K562 (cell line): ENCODE measurements around the gene ARHGEF38. TPM values are rescaled to one million over a fixed set of nuclear protein-coding genes. Genes with fewer than 3 reads are reported as not detected.

Source experiments
- ATAC-seq: fragments of 200-7000 bp; cut with Tn5 transposase; 3 replicates; pipeline ENCODE4 v1.9.1; 2020; ENCODE audit warnings: moderate library complexity
- BruUV-seq: library from RNA; stranded (reverse); fragments of 400-500 nt; replicated peaks from 2 replicates; lab custom pipeline; 2021; lab: Mats Ljungman, UMichigan
- CTCF ChIA-PET: fragments of 300-600 bp; formaldehyde crosslinking; extraction: SDS; loops from one replicate; lab custom pipeline; 2021; ENCODE audit warnings: low intra/inter-chr PET ratio; lab: Yijun Ruan, JAX
- POLR2A ChIA-PET: fragments of 300-600, 350-650 bp; sonication (Branson Sonifier 250); formaldehyde crosslinking; extraction: SDS; loops from one replicate; lab custom pipeline; 2021; ENCODE audit warnings: antibody characterized with exemption, inconsistent platforms; lab: Yijun Ruan, JAX
- DNase-seq, 4 experiments: peaks; one replicate each; pipeline versions ENCODE4 v3.0.0 to v3.0.0-alpha.2; 2011 to 2018; ENCODE audit warnings: low spot score in 3 of 4, mixed read lengths in 3 of 4; ENCODE audit errors: extremely low read depth in 1 of 4
- FAIRE-seq: peaks from 2 replicates; lab custom pipeline; 2011; peaks lifted over from hg19 to GRCh38; lab: Jason Lieb, UNC
- H2AFZ ChIP-seq: 2 replicates; pipeline ENCODE4 v1.6.0; 2011; ENCODE audit warnings: low read depth, low read length, control low read depth, inconsistent platforms
- H3K27ac ChIP-seq: fragments of 200-600 bp; 3 replicates; pipeline ENCODE4 v1.8.0; 2011; ENCODE audit warnings: low read depth, mild to moderate bottlenecking, control low read depth, inconsistent platforms, low read length, moderate library complexity, mixed read lengths; ENCODE audit errors: extremely low read depth
- H3K27me3 ChIP-seq, 2 experiments: fragments of 300-600 bp in 1 of 2; 2 replicates in 1 of 2; 3 replicates in 1 of 2; pipeline versions ENCODE4 v1.6.0 to v1.8.0; 2011; ENCODE audit warnings: inconsistent platforms in 2 of 2, low read length in 2 of 2, mild to moderate bottlenecking in 1 of 2, mixed read lengths in 1 of 2, moderate library complexity in 1 of 2; ENCODE audit not compliant: control insufficient read depth in 2 of 2, insufficient read depth in 2 of 2
- H3K36me3 ChIP-seq: fragments of 300-600 bp; 3 replicates; pipeline ENCODE4 v1.8.0; 2011; ENCODE audit warnings: mild to moderate bottlenecking, low read length, inconsistent platforms; ENCODE audit not compliant: control insufficient read depth, insufficient read depth
- H3K4me1 ChIP-seq, 2 experiments: fragments of 200-600 bp in 1 of 2; replicated peaks in 1 of 2; 2 replicates in 1 of 2; 3 replicates in 1 of 2; pipeline versions ENCODE4 v1.5.1 to v1.8.0; 2011; ENCODE audit warnings: inconsistent platforms in 2 of 2, low read length in 2 of 2, mild to moderate bottlenecking in 1 of 2, mixed read lengths in 1 of 2, moderate library complexity in 1 of 2; ENCODE audit not compliant: control insufficient read depth in 2 of 2, insufficient read depth in 2 of 2
- H3K4me2 ChIP-seq: 2 replicates; pipeline ENCODE4 v1.6.1; 2011; ENCODE audit warnings: low read length, control low read depth, inconsistent platforms, mixed read lengths; ENCODE audit not compliant: insufficient read depth
- H3K4me3 ChIP-seq: fragments of 200-600 bp; sonication (generic), shearing (Covaris generic); 2 replicates; pipeline ENCODE4 v1.5.1; 2016; ENCODE audit warnings: control low read depth, inconsistent platforms
- H3K79me2 ChIP-seq: fragments of 200-600 bp; 3 replicates; pipeline ENCODE4 v1.8.0; 2011; ENCODE audit warnings: low read length, inconsistent platforms; ENCODE audit not compliant: control insufficient read depth, insufficient read depth
- H3K9ac ChIP-seq, 2 experiments: 2 replicates each; pipeline versions ENCODE4 v1.6.0 to v1.6.1; 2011; ENCODE audit warnings: low read depth in 2 of 2, low read length in 2 of 2, control low read depth in 1 of 2, inconsistent platforms in 1 of 2, mild to moderate bottlenecking in 1 of 2, mixed read lengths in 1 of 2; ENCODE audit not compliant: insufficient read depth in 1 of 2
- H3K9me1 ChIP-seq: one replicate; pipeline ENCODE4 v1.6.0; 2011; ENCODE audit warnings: inconsistent platforms, mild to moderate bottlenecking, low read length, moderate library complexity; ENCODE audit not compliant: control insufficient read depth, insufficient read depth
- H3K9me3 ChIP-seq: replicated peaks from 2 replicates; pipeline ENCODE4 v1.5.1; 2011; ENCODE audit warnings: low read depth, low read length, inconsistent platforms; ENCODE audit not compliant: control insufficient read depth, insufficient read depth
- H4K20me1 ChIP-seq: replicated peaks from 2 replicates; pipeline ENCODE4 v1.6.1; 2011; ENCODE audit warnings: low read length, inconsistent platforms, mixed read lengths; ENCODE audit not compliant: control insufficient read depth, insufficient read depth
- BRD9 ChIP-seq: fragments of 450-650 bp; IDR thresholded peaks from 2 replicates; pipeline ENCODE4 v1.6.1; 2018; ENCODE audit warnings: low read depth; ENCODE audit not compliant: partially characterized antibody
- E2F5 ChIP-seq: sonication (generic); formaldehyde crosslinking; IDR thresholded peaks from 2 replicates; pipeline ENCODE4 v1.8.0; 2022; ENCODE audit warnings: mild to moderate bottlenecking, missing genetic modification reagents
- HNRNPUL1 ChIP-seq: fragments of 200-400 bp; formaldehyde crosslinking; IDR thresholded peaks from 2 replicates; pipeline ENCODE4 v1.6.1; 2017; ENCODE audit warnings: low read length
- MAZ ChIP-seq, 2 experiments: fragments of 450-650 bp in 1 of 2; sonication (generic) in 1 of 2; formaldehyde crosslinking; IDR thresholded peaks in 1 of 2; conservative IDR thresholded peaks in 1 of 2; 2 replicates each; pipeline versions ENCODE4 v1.4.0 to v1.5.0; 2020; ENCODE audit warnings: mild to moderate bottlenecking in 1 of 2, missing genetic modification reagents in 1 of 2
- MXI1 ChIP-seq: IDR thresholded peaks from 2 replicates; pipeline ENCODE4 v1.6.1; 2011; ENCODE audit warnings: low read depth, mild to moderate bottlenecking, improper control_type of control experiment, low read length
- NCOA6 ChIP-seq: fragments of 450-650 bp; IDR thresholded peaks from 2 replicates; pipeline ENCODE4 v1.6.1; 2017; ENCODE audit warnings: mild to moderate bottlenecking
- RBBP5 ChIP-seq: fragments of 200-600 bp; sonication (generic); IDR thresholded peaks from 2 replicates; pipeline ENCODE4 v1.6.1; 2012; ENCODE audit warnings: borderline replicate concordance, mild to moderate bottlenecking, low read length, control low read depth, inconsistent platforms; ENCODE audit not compliant: insufficient read depth, poor library complexity, severe bottlenecking
- SMAD1 ChIP-seq: fragments of 150-350 bp; IDR thresholded peaks from 2 replicates; pipeline ENCODE4 v1.6.1; 2014; ENCODE audit warnings: low read length, low read depth; ENCODE audit not compliant: partially characterized antibody
- STAT5A ChIP-seq: IDR thresholded peaks from 2 replicates; pipeline ENCODE4 v1.6.1; 2012; ENCODE audit warnings: low read length, inconsistent platforms, borderline replicate concordance
- ZNF184 ChIP-seq: sonication (generic); formaldehyde crosslinking; IDR thresholded peaks from 2 replicates; pipeline ENCODE4 v1.5.0; 2020; ENCODE audit warnings: missing genetic modification reagents
- ZNF668 ChIP-seq: fragments of 250-450 bp; sonication (Bioruptor Pico); IDR thresholded peaks from 2 replicates; pipeline ENCODE4 v1.8.0; 2022; ENCODE audit warnings: mild to moderate bottlenecking, inconsistent platforms
- WGBS: fragments of 100-300 bp; shearing (Covaris generic); methylation state at CpG from one replicate; pipeline ENCODE4 v1.1.6; 2016; ENCODE audit warnings: low coverage, mixed read lengths; ENCODE audit not compliant: insufficient coverage; ENCODE audit errors: missing lambda C conversion rate; 5-methylcytosine and 5-hydroxymethylcytosine counted together
- in situ Hi-C: fragments of 300-500 bp; cut with MboI; formaldehyde crosslinking; loops from 4 replicates; pipeline ENCODE4 v1.15.0; 2018; ENCODE audit warnings: inconsistent platforms, mixed read lengths
- intact Hi-C: fragments of 100-400 bp; cut with micrococcal nuclease; formaldehyde crosslinking; loops from 2 replicates; pipeline ENCODE4 v1.14.2; 2022
- polyA plus RNA-seq, 8 experiments: library from polyadenylated mRNA; depleted of rRNA in 4 of 8; stranded (reverse) in 5 of 8; unstranded in 3 of 8; fragments of >200 nt; fragmentation: Nextera tagmentation in 2 of 8; fragmentation: Illumina TruSeq in 1 of 8; extraction: Ambion mirVana in 2 of 8; extraction: Trizol in 1 of 8; gene quantifications; 2 replicates each; pipeline versions ENCODE4 v1.2.1 to v1.2.3, GENCODE V29; 2011 to 2014; ENCODE audit warnings: inconsistent platforms in 1 of 8, missing spikeins in 1 of 8
- total RNA-seq, 7 experiments: library from RNA; depleted of rRNA in 6 of 7; stranded (reverse); fragments of >200 nt in 6 of 7; fragmentation: Illumina TruSeq in 2 of 7; extraction: Trizol in 2 of 7; gene quantifications; 2 replicates each; pipeline versions ENCODE4 v1.2.1 to v1.2.3, GENCODE V29; 2011 to 2021; ENCODE audit warnings: low replicate concordance in 1 of 7
- TF ChIP-seq, protein P1 (sequence below): fragments of 450-650 bp; conservative IDR thresholded peaks from 2 replicates; pipeline ENCODE4 v1.6.1; 2016; ENCODE audit warnings: missing genetic modification characterization, low read depth, mild to moderate bottlenecking, control low read depth, missing compliant biosample characterization
- TF ChIP-seq, protein P2 (sequence below): sonication (generic); formaldehyde crosslinking; IDR thresholded peaks from 2 replicates; pipeline ENCODE4 v1.8.0; 2022; ENCODE audit warnings: mild to moderate bottlenecking, missing genetic modification reagents

ARHGEF38 gene
- total and polyA plus RNA-seq, 9 of the 15 experiments (the other 6 are each of a cell fraction or from before 2014, with no cell fraction given): 0.17 TPM; not detected in 8

- no peak for ATAC-seq
Observed at GRCh38 chr4:105591573-105591972, 39.2 kb downstream of the ARHGEF38 start.

More at GRCh38 chr4:105591573-105591972, 39.2 kb downstream of the ARHGEF38 start:
- Histone ChIP-seq H3K27me3 (no peaks in the 10 kb centered on the region), H3K4me2 (no peak overlapping the region), H2AFZ (no peak overlapping the region), H3K27ac (no peak overlapping the region), H3K9ac (no peak overlapping the region), H3K4me3 (no peak overlapping the region), H3K36me3 (no peaks in the 10 kb centered on the region), H3K9me3 (no peaks in the 10 kb centered on the region), H3K4me1 (no peaks in the 10 kb centered on the region), H3K9me1 (no peaks in the 10 kb centered on the region), H3K79me2 (no peaks in the 10 kb centered on the region), H4K20me1 (no peaks in the 10 kb centered on the region)
- DNase-seq (no peak), FAIRE-seq (no peak)
- WGBS: 2% methylated on average over 3 of the region's 3 CpGs
- BruUV-seq: no TSS peak
- in situ Hi-C loops (loop anchor here (25.0 kb wide), 1 partner anchor 596 kb away; no protein-coding TSS in a partner anchor), intact Hi-C loops (no loop called here)
- TF ChIP-seq, protein P1, sequence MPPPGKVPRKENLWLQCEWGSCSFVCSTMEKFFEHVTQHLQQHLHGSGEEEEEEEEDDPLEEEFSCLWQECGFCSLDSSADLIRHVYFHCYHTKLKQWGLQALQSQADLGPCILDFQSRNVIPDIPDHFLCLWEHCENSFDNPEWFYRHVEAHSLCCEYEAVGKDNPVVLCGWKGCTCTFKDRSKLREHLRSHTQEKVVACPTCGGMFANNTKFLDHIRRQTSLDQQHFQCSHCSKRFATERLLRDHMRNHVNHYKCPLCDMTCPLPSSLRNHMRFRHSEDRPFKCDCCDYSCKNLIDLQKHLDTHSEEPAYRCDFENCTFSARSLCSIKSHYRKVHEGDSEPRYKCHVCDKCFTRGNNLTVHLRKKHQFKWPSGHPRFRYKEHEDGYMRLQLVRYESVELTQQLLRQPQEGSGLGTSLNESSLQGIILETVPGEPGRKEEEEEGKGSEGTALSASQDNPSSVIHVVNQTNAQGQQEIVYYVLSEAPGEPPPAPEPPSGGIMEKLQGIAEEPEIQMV: no peak
- no peak for TF ChIP-seq BRD9
- no peak for TF ChIP-seq HNRNPUL1
- no peak for TF ChIP-seq MXI1
- no peak for TF ChIP-seq STAT5A
- TF ChIP-seq, protein P2, sequence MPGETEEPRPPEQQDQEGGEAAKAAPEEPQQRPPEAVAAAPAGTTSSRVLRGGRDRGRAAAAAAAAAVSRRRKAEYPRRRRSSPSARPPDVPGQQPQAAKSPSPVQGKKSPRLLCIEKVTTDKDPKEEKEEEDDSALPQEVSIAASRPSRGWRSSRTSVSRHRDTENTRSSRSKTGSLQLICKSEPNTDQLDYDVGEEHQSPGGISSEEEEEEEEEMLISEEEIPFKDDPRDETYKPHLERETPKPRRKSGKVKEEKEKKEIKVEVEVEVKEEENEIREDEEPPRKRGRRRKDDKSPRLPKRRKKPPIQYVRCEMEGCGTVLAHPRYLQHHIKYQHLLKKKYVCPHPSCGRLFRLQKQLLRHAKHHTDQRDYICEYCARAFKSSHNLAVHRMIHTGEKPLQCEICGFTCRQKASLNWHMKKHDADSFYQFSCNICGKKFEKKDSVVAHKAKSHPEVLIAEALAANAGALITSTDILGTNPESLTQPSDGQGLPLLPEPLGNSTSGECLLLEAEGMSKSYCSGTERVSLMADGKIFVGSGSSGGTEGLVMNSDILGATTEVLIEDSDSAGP: no peak
- TF ChIP-seq E2F5: no peak
- TF ChIP-seq NCOA6: no peak
- TF ChIP-seq ZNF184 (CRISPR knock-in tag): no peak
- TF ChIP-seq RBBP5: no peak
- no peak for TF ChIP-seq SMAD1
- TF ChIP-seq MAZ (CRISPR knock-in tag; conservative IDR thresholded peaks at IDR 0.05 in 1 of 2, IDR thresholded peaks at IDR 0.05 in 1 of 2): no peak
- no peak for TF ChIP-seq ZNF668
- POLR2A ChIA-PET: no interaction called here
- CTCF ChIA-PET: no interaction called here
